ENCODE measurements around the gene E2F4.

Gene E2F4

DNA sequence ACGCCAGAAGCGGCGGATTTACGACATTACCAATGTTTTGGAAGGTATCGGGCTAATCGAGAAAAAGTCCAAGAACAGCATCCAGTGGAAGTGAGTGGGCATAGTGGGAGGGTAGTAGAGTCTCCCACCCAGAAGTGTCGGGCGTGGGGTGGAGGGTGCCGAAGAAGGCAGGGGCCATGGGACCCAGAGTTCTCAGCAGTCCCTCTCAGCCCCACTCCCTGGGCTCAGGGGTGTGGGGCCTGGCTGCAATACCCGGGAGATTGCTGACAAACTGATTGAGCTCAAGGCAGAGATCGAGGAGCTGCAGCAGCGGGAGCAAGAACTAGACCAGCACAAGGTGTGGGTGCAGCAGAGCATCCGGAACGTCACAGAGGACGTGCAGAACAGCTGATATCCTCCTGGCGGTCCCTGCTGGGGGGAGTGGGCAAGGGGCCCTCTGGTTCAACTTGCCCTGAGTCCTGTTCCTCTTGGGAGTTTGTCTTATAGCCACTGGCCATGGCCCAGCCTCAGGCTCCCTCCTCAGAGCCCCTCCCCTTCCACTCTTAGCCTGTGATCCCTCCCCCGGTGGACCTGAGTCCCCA is 916 bp downstream of the E2F4 start:
- FAIRE-seq = no peak

- FAIRE-seq = no peak
These were observed 1.6 kb downstream of the E2F4 start for GRCh38 chr16:67193536-67193935.

GRCh38 chr16:67194260-67194659 is 2.3 kb downstream of the E2F4 start:
- FAIRE-seq = no peak

DNA sequence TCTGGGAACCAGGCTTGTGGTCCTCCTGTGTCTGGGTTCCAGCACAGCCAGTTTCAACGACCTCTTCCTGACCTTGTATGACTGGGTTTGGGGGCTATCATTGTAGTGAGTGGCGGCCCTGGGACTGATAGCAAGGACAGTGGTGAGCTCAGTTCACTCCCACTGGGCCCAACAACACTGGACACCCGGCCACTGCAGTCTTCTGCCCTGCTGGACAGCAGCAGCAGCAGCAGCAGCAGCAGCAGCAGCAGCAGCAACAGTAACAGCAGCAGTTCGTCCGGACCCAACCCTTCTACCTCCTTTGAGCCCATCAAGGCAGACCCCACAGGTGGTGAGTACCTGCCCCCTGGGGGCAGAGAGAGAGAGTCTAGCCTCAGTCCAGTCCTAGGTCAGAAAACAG is 3.7 kb downstream of the E2F4 start:
- FAIRE-seq = no peak

DNA sequence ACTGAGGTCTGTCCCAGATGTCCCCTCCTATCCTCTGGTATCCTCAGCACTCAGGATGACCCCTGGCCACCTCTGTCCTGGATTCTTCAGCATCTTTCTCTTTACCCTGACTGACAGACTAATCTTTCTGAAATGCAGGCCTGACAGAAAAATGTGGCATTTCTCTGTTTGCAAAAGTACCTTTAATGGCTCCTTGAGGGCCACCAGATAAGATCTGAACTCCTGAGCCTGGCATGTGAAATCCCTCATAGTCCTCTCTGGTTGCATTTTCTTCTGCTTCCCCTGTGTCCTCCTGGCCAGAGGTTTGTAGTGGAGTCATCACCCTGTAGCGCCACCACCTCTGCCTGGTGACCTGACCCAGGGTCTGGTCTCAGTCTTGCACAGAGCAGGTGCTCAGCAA is 4.9 kb downstream of the E2F4 start:
- no peak for FAIRE-seq

GRCh38 chr16:67197704-67198103 is 5.7 kb downstream of the E2F4 start:
- no peak for FAIRE-seq

DNA sequence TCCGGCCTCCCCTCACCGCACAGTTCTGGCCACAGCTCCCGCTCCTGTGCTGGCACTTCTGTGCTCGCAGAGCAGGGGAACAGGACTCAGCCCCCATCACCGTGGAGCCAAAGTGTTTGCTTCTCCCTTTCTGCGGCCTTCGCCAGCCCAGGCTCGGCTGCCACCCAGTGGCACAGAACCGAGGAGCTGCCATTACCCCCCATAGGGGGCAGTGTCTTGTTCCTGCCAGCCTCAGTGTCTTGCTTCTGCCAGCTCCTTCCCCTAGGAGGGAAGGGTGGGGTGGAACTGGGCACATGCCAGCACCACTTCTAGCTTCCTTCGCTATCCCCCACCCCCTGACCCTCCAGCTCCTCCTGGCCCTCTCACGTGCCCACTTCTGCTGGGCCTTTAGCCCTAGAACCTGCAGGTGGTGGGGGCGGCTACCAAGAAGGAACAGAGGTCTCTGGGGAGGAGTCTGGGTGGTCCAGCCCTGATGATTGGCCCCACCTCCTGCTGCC is 6.3 kb downstream of the E2F4 start:
- no peak for FAIRE-seq

GRCh38 chr16:67199011-67199807 is 7.3 kb downstream of the E2F4 start, which contains the start of gene ELMO3:
Gene ELMO3 (plus strand): TSS chr16:67199131. CDS start chr16:67199327, 196 bp downstream.
- FAIRE-seq = no peak

- FAIRE-seq = no peak
These were observed 7.8 kb downstream of the E2F4 start for GRCh38 chr16:67199808-67200198.

- no peak for FAIRE-seq
These were observed 8.5 kb downstream of the E2F4 start for GRCh38 chr16:67200491-67200890.

GRCh38 chr16:67201411-67202345 is 9.7 kb downstream of the E2F4 start:
- FAIRE-seq = no peak

DNA sequence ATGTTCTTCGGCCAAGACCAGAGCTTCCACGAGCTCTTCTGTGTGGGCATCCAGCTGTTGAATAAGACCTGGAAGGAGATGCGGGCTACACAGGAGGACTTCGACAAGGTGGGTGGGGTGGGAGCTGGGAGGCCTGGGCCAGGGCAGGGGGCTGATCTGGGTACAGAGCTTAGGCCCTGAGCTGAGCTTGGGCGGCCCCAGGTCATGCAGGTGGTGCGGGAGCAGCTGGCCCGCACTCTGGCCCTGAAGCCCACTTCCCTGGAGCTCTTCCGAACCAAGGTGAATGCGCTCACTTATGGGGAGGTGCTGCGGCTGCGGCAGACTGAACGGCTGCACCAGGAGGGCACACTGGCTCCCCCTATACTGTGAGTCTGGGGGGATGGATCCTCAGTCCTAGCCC is 10.5 kb downstream of the E2F4 start:
- no peak for FAIRE-seq

DNA sequence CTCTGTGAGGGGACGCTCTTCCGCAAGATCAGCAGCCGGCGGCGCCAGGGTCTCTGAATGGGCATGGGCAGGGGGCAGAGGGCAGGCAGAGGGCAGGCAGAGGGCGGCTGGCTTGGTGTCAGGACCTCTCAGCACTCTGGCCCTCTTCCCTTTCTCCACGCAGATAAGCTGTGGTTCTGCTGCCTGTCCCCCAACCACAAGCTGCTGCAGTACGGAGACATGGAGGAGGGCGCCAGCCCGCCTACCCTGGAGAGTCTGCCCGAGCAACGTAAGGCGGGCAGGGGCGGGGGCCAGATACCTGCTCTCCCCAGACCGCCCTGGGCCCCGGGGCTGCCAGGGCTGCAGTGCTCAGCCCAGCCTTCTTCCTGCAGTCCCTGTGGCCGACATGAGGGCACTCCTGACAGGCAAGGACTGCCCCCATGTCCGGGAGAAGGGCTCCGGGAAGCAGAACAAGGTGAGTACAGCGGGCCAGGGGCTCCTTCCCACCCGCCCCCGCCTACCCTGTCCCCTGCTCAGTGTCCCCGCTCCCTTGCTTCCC is 11.1 kb downstream of the E2F4 start:
- no peak for FAIRE-seq

DNA sequence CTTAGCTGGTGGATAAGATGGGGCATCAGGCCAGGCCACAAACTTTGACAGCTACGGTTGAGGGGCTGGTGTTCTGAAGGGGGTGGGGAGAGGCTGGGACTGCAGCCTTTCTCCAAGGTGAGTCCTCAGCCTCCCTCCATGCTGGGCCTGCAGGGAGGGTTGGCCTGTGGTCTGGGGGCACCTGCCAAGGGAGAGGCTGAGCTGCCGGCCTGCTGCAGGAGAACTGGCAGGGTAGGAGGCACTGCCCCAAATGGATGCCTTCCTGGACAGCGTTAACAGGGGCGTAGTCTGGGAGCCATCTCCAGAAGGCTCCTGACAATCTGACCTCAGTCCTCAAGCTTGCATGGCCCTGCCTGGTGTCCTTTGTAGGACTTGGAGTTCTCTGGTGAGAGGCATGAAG is 12.1 kb downstream of the E2F4 start:
- no peak for FAIRE-seq

DNA sequence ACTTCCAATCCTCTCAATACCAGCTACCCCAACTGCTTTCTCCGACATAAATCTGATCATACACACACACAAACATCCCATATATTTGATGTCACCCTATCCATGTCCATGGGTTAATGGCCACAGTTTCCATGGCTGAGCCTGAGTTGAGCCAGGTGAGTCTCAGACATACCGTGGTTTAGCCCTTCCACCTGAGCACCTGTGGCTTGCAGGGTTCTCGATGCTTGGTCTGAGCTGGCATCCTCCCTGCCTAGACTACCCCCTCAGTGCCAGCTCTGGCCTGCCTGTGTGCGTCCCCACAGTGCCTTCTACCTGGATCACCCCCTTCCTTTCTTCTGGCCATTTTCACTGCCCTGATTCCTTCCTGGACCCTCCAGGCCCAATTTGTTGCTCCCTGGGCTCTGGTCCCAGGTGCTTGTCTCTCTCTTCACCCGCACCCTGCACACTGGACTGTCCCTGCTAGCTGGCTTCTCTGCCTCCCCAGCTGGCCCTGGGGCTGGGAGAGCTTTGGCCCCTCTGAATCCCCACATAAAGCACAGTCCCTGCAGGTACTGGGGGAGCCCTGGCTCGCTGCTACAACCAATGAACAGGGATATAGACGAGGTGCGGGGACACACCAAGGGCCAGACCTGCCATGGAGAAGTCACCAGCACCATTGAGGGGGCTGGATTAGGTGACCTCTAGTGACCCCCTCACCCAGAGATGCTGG is 14.3 kb downstream of the E2F4 start:
- no peak for FAIRE-seq

DNA sequence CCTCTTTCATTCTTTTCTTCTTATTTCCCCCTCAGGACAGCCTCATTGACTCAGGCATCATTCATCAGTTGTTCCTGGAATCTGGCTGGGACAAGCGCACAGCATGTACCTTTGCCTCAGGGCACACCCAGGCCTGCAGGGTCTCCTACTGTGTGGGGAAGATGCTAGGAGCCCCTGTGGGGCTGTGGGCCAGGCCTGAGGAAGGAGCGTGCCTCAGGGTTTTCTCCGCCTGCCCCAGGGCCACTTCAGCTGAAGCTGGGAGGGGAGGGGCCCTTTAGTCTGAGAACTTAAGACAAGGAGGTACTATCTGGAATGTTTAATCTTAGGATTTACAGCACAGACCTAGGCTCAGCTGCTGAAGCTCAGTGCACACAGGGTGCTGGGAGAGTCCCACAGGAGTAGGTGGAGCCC is 14.9 kb downstream of the E2F4 start:
- no peak for FAIRE-seq

DNA sequence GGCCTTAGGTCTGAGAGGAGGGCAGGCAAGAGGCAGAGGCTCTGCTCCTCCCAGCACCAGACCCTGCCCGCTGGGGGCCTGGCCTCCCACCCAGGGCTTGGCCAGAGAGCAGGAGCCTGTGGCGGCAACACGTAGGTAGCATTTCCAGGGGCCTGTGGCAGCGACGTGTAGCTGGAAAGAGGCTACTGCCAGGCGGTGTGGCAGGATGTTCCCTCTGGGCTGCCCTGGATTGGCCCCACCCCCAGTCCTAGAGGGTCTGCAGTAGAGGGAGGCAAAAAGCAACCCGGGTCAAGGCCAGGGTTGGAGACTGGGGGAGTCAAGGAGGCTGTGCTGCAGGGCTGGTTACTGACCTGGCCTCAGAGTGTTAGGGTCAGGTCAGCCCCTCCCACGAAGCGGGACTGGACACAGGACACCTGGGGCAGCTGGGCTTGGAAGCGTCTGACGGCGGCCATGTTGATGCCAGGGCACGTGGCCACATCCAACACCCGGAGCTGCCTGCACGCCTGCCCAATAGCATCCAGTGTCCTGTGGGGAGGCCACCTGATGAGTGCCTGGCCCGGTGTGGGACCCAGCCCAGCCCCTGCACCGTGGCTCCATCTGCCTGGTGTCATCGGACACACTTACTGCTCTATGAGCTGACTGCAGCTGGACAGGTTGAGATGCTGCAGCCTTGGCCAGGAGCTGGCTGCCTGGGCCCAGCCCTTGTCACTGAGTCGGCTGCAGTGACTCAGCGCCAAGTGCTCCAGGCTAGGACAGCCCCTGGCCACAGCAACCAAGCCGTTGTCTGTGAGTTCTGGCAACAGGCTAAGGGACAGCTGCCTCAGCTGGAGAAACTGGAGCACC is 15.5 kb downstream of the E2F4 start:
- FAIRE-seq = no peak

DNA sequence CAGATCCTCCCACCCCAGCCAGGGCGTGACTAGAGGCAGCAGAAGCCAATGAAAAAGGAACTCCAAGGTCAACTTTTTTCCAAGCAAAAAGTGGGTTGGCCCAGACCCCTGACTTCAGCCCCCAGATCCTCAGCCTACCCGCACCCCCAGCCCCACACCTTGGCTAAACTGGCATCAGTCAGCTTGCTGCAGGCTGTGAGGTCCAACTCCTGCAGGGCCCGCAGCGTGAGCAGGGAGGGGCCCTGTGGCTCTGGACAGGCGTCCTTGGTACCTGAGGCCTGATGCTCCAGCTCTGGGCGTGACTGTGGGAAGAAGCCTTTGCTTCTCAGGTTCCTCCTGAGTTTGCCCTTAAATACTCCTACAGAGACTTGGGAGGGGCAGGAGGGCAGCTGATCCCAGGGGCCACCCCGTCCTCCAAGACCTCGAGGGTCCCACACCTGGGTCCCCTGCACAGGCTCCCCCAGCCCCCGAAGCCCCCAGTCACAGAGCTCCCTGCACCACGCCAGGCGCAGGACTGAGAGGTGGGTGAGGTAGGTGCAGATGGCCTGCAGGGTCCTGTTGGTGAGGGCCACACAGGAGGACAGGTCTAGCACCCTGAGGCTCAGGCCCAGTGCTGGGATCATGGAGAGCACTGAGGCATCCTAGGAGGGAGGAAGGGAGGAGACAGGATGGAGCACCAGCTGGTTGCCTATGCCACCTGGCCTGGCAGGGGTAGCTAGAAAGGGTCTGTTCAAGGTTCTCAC is 16.4 kb downstream of the E2F4 start:
- FAIRE-seq = no peak

DNA sequence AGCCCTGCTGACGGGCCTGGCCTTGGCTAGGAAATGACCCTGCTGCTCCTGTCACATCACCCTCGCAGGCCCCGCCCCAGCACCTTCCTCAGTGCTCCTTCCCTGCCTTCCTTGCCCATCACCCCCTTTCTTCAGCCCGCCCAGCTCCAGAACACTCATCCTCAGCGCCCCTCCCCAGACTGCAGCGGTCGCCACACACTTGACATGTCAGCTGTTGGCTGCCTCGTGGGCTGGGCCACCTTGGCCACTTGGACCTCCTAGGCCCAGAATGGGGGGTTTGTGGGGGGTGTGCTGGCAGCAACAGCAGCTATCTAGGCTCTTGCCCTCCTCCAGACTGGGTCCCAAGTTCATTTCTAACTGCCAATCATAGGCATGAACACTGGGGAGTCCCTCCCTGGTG is 17.6 kb downstream of the E2F4 start:
- FAIRE-seq = no peak

- no peak for FAIRE-seq
These were observed 18.3 kb downstream of the E2F4 start for GRCh38 chr16:67210069-67210937.

All from TTC549 (cell line).